AG04450 (cell line): ENCODE results near the gene POLR3A. TPM values are rescaled to one million over a fixed set of nuclear protein-coding genes. Genes with fewer than 3 reads are reported as not detected.

ENCODE experiments used
- CTCF ChIA-PET: fragments of 300-600, 350-600 bp; formaldehyde crosslinking; extraction: SDS; loops from one replicate; lab custom pipeline; 2022; ENCODE audit warnings: antibody characterized with exemption, inconsistent platforms; lab: Charles Lee
- POLR2A ChIA-PET: fragments of 350-600 bp; formaldehyde crosslinking; extraction: SDS; loops from one replicate; lab custom pipeline; 2021; ENCODE audit warnings: antibody characterized with exemption, inconsistent platforms; lab: Yijun Ruan, JAX
- DNase-seq: peaks from one replicate; pipeline ENCODE4 v3.0.0-alpha.2; 2011; ENCODE audit warnings: low read depth, low spot score
- H3K27ac ChIP-seq: one replicate; pipeline ENCODE4 v1.5.1; 2012; ENCODE audit warnings: low read depth, low read length, control low read depth
- H3K27me3 ChIP-seq: one replicate; pipeline ENCODE4 v1.6.0; 2012; ENCODE audit warnings: low read length; ENCODE audit not compliant: control insufficient read depth, insufficient read depth
- H3K4me3 ChIP-seq: 2 replicates; pipeline ENCODE4 v1.5.1; 2011; ENCODE audit warnings: mild to moderate bottlenecking, low read depth, low read length, control low read depth
- H3K9me3 ChIP-seq: 2 replicates; pipeline ENCODE4 v1.5.1; 2012; ENCODE audit warnings: low read length; ENCODE audit not compliant: control insufficient read depth, insufficient read depth
- polyA plus RNA-seq: library from polyadenylated mRNA; depleted of rRNA; stranded (reverse); fragments of >200 nt; gene quantifications from 2 replicates; pipeline ENCODE4 v1.2.3, GENCODE V29; 2011
- TF ChIP-seq, protein P1 (sequence below): IDR thresholded peaks from 2 replicates; pipeline ENCODE4 v1.5.1; 2011; ENCODE audit warnings: low read depth, low read length, control low read depth, inconsistent platforms

Gene POLR3A
- polyA plus RNA-seq, 1 experiment = 16.3 TPM

- Histone ChIP-seq H3K9me3 (peaks cover 11% of the 10 kb centered on the region), H3K27me3 (no peaks in the 10 kb centered on the region), H3K4me3 (no peak overlapping the region), H3K27ac (peak overlapping the region; percentile 61)
- POLR2A ChIA-PET = interaction anchor here (0.5 to 0.6 kb wide), 2 partner anchors 17 to 29 kb away, joined by 4 to 6 read pairs; no protein-coding TSS in a partner anchor
- CTCF ChIA-PET = no interaction called here
- no peak for DNase-seq
- TF ChIP-seq, protein P1, sequence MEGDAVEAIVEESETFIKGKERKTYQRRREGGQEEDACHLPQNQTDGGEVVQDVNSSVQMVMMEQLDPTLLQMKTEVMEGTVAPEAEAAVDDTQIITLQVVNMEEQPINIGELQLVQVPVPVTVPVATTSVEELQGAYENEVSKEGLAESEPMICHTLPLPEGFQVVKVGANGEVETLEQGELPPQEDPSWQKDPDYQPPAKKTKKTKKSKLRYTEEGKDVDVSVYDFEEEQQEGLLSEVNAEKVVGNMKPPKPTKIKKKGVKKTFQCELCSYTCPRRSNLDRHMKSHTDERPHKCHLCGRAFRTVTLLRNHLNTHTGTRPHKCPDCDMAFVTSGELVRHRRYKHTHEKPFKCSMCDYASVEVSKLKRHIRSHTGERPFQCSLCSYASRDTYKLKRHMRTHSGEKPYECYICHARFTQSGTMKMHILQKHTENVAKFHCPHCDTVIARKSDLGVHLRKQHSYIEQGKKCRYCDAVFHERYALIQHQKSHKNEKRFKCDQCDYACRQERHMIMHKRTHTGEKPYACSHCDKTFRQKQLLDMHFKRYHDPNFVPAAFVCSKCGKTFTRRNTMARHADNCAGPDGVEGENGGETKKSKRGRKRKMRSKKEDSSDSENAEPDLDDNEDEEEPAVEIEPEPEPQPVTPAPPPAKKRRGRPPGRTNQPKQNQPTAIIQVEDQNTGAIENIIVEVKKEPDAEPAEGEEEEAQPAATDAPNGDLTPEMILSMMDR = no peak
Observed at GRCh38 chr10:77964811-77965210, 64.5 kb downstream of the POLR3A start.

DNA sequence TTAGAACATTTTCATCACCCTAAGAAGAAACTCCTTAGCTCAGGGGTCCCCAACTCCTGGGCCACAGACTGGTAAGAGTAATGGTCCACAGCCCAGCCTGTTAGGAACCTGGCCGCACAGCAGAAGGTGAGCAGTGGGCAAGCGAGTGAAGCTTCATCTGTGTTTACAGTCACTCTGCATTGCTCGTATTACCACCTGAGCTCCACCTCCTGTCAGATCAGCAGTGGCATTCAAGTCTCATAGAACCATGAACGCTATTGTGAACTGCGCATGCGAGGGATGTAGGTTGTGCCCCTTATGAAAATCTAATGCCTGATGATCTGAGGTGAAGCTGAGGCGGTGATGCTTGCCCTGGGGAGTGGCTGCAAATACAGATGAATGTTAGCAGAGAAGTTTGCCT lies 65.4 kb downstream of the POLR3A start:
- H3K9me3 ChIP-seq = peaks cover 11% of the 10 kb centered on the region
- DNase-seq = no peak
- TF ChIP-seq, protein P1 = no peak
- POLR2A ChIA-PET = no interaction called here
- H3K27me3 ChIP-seq = no peaks in the 10 kb centered on the region
- no peak overlapping the region for H3K4me3 ChIP-seq
- H3K27ac ChIP-seq = no peak overlapping the region
- CTCF ChIA-PET = interaction anchor here (1.2 kb wide), 1 partner anchor 10 kb away, joined by 3 read pairs; no protein-coding TSS in a partner anchor

DNA sequence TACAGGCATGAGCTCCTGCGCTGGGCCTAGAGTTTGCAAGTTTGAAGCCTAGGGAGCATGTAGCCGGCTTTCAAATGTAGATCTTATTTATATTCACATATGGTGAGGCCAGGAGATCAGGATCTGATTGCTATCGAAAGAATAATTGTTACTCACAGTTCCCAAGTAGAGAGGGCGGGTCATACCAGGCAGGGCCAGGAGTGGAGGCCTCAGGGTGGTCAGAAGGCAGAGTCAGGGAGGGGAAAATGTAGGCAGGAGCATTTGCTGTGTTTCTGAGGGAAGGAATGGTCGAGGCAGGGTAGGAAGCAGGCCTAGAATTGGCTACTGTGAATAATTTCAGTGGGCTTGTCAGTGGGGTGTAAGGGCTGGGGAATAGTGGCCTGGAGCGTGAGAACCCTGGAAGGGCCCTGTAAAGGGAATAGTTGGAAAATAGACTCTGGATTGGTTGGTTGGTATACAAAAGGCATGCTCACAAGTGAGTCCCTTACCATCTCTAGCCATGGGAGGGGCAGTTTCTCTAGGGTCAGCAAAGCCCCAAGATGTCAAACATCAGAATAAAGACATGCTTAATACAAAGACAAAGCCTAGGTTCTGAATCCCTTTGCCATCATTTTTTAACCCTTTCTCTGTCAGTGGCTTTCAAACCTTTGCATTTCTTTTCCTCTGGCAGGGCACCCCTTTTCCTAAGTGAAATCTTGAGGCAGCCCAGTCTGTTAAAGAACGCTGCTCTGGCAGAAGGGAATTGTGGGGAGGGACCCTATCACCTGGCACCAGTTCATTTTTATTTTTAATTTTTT lies 66.8 kb downstream of the POLR3A start:
- TF ChIP-seq, protein P1 = no peak
- POLR2A ChIA-PET = no interaction called here
- peak overlapping the region; percentile 1 for H3K27ac ChIP-seq
- peaks cover 11% of the 10 kb centered on the region for H3K9me3 ChIP-seq
- DNase-seq = no peak
- CTCF ChIA-PET = no interaction called here
- no peak overlapping the region for H3K4me3 ChIP-seq
- peaks cover 2% of the 10 kb centered on the region for H3K27me3 ChIP-seq

DNA sequence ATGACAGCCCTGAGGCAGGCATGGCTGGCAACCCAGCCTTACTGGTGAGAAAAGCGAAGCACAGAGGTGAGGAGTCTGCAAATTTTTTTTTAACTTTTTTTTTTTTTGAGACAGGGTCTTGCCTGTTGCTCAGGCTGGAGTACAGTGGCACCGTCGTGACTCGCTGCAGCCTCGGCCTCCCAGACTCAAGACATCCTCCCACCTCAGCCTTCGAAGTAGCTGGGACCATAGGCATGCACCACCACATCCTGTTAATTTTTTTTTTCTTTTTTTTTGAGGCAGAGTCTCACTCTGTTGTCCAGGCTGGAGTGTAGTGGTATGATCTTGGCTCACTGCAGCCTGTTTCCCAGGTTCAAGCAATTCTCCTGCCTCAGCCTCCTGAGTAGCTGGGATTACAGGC lies 67.6 kb downstream of the POLR3A start:
- Histone ChIP-seq H3K27ac (no peak overlapping the region), H3K27me3 (peaks cover 2% of the 10 kb centered on the region), H3K4me3 (no peak overlapping the region), H3K9me3 (peaks cover 11% of the 10 kb centered on the region)
- ChIA-PET POLR2A (no interaction called here), CTCF (no interaction called here)
- TF ChIP-seq, protein P1 = no peak
- no peak for DNase-seq

DNA sequence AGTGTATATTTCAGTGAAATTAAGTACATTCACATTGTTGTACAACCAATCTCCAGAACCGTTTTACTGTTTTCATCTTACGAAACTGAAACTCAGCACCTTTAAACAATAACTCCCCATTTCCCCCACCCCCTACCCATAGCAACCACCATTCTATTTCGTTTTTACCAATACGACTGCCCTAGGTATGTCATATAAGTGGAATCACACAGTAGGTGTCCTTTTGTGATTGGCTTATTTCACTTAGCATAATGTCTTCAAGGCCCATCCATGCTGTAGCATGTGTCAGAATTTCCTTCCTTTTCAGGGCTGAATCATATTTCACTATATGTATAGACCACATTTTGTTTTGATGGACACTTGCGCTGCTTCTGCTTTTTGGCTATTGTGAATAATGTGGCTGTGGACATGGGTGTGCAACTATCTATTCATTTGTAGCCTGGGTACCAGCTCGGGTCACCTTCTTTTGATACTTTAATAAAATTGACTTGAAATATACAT lies 68.4 kb downstream of the POLR3A start:
- Histone ChIP-seq H3K9me3 (peaks cover 11% of the 10 kb centered on the region), H3K4me3 (no peak overlapping the region), H3K27me3 (peaks cover 2% of the 10 kb centered on the region), H3K27ac (no peak overlapping the region)
- DNase-seq = no peak
- TF ChIP-seq, protein P1 = no peak
- ChIA-PET POLR2A (no interaction called here), CTCF (no interaction called here)
